ENCODE data around the gene NXPE3. TPM values are rescaled to one million over a fixed set of nuclear protein-coding genes. Genes with fewer than 3 reads are reported as not detected.

NXPE3 gene
- total and polyA plus RNA-seq, 10 of the 15 experiments (the other 5 are each of a cell fraction or from before 2014, with no cell fraction given) = 2.0 to 8.7 (median 5.2) TPM

DNA sequence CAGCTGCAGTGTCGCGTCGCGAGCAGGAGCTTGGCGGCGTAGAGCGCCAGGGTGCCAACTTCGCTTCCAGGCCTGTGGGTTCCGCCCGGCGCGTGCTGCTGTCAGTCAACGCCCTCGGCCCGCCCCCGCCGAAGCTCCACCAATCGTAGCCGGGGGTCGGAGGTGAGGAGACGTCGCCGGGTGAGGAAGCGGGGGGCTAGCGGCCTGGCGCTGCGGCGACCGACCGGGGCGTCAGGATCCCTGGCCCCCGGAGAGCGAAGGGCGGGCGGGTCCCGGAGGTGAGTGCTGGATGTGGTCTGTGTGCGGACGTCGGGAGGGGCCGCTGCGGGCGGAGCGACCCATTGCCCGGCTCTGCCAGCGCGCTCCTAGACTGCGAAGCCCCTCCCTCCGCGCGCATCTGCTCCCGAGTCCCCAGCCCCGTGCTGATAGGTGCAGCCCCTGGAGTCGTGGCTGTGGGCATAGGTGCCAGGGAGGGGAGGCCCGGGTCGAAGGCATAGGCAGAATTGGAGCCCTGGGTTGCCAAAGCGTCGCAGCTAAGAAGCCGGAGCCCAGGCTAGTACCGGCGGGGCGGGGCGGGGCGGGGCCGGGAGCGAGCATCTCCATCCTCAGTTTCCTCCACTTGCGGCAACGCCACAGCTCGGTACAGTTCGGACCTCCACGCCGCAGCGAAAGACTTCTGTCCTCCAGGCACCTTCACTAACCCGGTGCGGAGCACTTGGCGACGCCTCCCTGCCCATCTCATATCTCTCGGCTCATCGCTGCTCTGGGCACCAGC is at the start of gene NXPE3 (continued):
- TF ChIP-seq RELA (IDR thresholded peaks at IDR 0.05; ENCODE audit: borderline replicate concordance, partially characterized antibody) (peak; percentile 26), NR2F1 (conservative IDR thresholded peaks at IDR 0.05) (peak; percentile 86), POLR2AphosphoS5 (IDR thresholded peaks at IDR 0.05; ENCODE audit: low read length) (peak; percentile 43; the same call in 1 of the 2 replicates), NFYB (IDR thresholded peaks at IDR 0.05; ENCODE audit: insufficient read depth, low read depth, low read length) (peak; percentile 76; the same call in 1 of the 2 replicates), CREM (IDR thresholded peaks at IDR 0.05; ENCODE audit: low read depth) (0 out of 2 replicates have a peak, but pooled peaks have one; percentile 37), PAX5 (IDR thresholded peaks at IDR 0.05; ENCODE audit: borderline replicate concordance, low read depth, low read length) (peak; percentile 53; the same call in 1 of the 2 replicates), SMAD1 (IDR thresholded peaks at IDR 0.05; ENCODE audit: low read depth, partially characterized antibody) (no peak), CREB1 (IDR thresholded peaks at IDR 0.05; ENCODE audit: low read depth) (peak; percentile 54; the same call in 1 of the 2 replicates), HDGF (IDR thresholded peaks at IDR 0.05) (peak; percentile 70; the same call in 1 of the 2 replicates), NR2C1 (IDR thresholded peaks at IDR 0.05) (peak; percentile 92), POU2F2 (IDR thresholded peaks at IDR 0.05; ENCODE audit: borderline replicate concordance, low read depth, low read length) (no peak), DPF2 (IDR thresholded peaks at IDR 0.05) (peak; percentile 94), LARP7 (IDR thresholded peaks at IDR 0.05) (peak; percentile 54; the same call in 1 of the 2 replicates), GATAD2B (conservative IDR thresholded peaks at IDR 0.05; ENCODE audit: low read depth) (peak; percentile 83)
- TF ChIP-seq, protein P1, sequence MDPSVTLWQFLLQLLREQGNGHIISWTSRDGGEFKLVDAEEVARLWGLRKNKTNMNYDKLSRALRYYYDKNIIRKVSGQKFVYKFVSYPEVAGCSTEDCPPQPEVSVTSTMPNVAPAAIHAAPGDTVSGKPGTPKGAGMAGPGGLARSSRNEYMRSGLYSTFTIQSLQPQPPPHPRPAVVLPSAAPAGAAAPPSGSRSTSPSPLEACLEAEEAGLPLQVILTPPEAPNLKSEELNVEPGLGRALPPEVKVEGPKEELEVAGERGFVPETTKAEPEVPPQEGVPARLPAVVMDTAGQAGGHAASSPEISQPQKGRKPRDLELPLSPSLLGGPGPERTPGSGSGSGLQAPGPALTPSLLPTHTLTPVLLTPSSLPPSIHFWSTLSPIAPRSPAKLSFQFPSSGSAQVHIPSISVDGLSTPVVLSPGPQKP (IDR thresholded peaks at IDR 0.05; ENCODE audit: low read depth, low read length) = 0 out of 2 replicates have a peak, but pooled peaks have one; percentile 14
- TF ChIP-seq, protein P2, sequence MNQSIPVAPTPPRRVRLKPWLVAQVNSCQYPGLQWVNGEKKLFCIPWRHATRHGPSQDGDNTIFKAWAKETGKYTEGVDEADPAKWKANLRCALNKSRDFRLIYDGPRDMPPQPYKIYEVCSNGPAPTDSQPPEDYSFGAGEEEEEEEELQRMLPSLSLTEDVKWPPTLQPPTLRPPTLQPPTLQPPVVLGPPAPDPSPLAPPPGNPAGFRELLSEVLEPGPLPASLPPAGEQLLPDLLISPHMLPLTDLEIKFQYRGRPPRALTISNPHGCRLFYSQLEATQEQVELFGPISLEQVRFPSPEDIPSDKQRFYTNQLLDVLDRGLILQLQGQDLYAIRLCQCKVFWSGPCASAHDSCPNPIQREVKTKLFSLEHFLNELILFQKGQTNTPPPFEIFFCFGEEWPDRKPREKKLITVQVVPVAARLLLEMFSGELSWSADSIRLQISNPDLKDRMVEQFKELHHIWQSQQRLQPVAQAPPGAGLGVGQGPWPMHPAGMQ (IDR thresholded peaks at IDR 0.05; ENCODE audit: borderline replicate concordance) = no peak
- TF ChIP-seq, protein P3, sequence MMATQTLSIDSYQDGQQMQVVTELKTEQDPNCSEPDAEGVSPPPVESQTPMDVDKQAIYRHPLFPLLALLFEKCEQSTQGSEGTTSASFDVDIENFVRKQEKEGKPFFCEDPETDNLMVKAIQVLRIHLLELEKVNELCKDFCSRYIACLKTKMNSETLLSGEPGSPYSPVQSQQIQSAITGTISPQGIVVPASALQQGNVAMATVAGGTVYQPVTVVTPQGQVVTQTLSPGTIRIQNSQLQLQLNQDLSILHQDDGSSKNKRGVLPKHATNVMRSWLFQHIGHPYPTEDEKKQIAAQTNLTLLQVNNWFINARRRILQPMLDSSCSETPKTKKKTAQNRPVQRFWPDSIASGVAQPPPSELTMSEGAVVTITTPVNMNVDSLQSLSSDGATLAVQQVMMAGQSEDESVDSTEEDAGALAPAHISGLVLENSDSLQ (IDR thresholded peaks at IDR 0.05) = peak; percentile 98
- TF ChIP-seq, protein P4, sequence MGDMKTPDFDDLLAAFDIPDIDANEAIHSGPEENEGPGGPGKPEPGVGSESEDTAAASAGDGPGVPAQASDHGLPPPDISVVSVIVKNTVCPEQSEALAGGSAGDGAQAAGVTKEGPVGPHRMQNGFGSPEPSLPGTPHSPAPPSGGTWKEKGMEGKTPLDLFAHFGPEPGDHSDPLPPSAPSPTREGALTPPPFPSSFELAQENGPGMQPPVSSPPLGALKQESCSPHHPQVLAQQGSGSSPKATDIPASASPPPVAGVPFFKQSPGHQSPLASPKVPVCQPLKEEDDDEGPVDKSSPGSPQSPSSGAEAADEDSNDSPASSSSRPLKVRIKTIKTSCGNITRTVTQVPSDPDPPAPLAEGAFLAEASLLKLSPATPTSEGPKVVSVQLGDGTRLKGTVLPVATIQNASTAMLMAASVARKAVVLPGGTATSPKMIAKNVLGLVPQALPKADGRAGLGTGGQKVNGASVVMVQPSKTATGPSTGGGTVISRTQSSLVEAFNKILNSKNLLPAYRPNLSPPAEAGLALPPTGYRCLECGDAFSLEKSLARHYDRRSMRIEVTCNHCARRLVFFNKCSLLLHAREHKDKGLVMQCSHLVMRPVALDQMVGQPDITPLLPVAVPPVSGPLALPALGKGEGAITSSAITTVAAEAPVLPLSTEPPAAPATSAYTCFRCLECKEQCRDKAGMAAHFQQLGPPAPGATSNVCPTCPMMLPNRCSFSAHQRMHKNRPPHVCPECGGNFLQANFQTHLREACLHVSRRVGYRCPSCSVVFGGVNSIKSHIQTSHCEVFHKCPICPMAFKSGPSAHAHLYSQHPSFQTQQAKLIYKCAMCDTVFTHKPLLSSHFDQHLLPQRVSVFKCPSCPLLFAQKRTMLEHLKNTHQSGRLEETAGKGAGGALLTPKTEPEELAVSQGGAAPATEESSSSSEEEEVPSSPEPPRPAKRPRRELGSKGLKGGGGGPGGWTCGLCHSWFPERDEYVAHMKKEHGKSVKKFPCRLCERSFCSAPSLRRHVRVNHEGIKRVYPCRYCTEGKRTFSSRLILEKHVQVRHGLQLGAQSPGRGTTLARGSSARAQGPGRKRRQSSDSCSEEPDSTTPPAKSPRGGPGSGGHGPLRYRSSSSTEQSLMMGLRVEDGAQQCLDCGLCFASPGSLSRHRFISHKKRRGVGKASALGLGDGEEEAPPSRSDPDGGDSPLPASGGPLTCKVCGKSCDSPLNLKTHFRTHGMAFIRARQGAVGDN (IDR thresholded peaks at IDR 0.05) = peak; percentile 86
